ENCODE measurements around the gene FADS3. TPM values are rescaled to one million over a fixed set of nuclear protein-coding genes. Genes with fewer than 3 reads are reported as not detected.

The FADS3 gene
- total and polyA plus RNA-seq, 2 of the 13 experiments (the other 11 are each of a cell fraction or from before 2014, with no cell fraction given), result 13.4 to 23.2 TPM

- TF ChIP-seq ZNF691 (CRISPR knock-in tag; IDR thresholded peaks at IDR 0.05; ENCODE audit: borderline replicate concordance, low read depth) (no peak), ZNF343 (CRISPR knock-in tag; IDR thresholded peaks at IDR 0.05) (no peak), RFX1 (IDR thresholded peaks at IDR 0.05) (no peak), PCBP2 (optimal IDR thresholded peaks at IDR 0.05; ENCODE audit: low read depth, low read length, poor library complexity, severe bottlenecking) (no peak), GMEB1 (CRISPR knock-in tag; IDR thresholded peaks at IDR 0.05; ENCODE audit: borderline replicate concordance) (no peak), SOX5 (CRISPR knock-in tag; IDR thresholded peaks at IDR 0.05; ENCODE audit: borderline replicate concordance) (no peak), ZNF598 (CRISPR knock-in tag; IDR thresholded peaks at IDR 0.05; ENCODE audit: borderline replicate concordance) (0 out of 2 replicates have a peak, but pooled peaks have one; percentile 7), ZNF580 (CRISPR knock-in tag; IDR thresholded peaks at IDR 0.05; ENCODE audit: borderline replicate concordance, low read depth) (no peak), ZSCAN31 (CRISPR knock-in tag; IDR thresholded peaks at IDR 0.05; ENCODE audit: low read depth) (peak; percentile 24; the same call in 1 of the 2 replicates), ZNF280B (CRISPR knock-in tag; IDR thresholded peaks at IDR 0.05; ENCODE audit: borderline replicate concordance) (peak; percentile 84), ZNF704 (CRISPR knock-in tag; IDR thresholded peaks at IDR 0.05; ENCODE audit: borderline replicate concordance) (no peak), FOXO1 (CRISPR knock-in tag; IDR thresholded peaks at IDR 0.05) (no peak), FOXC1 (CRISPR knock-in tag; IDR thresholded peaks at IDR 0.05; ENCODE audit: borderline replicate concordance) (no peak), ZKSCAN8 (CRISPR knock-in tag; IDR thresholded peaks at IDR 0.05; ENCODE audit: borderline replicate concordance) (no peak), MZF1 (CRISPR knock-in tag; IDR thresholded peaks at IDR 0.05; ENCODE audit: borderline replicate concordance) (no peak), NFKB2 (CRISPR knock-in tag; IDR thresholded peaks at IDR 0.05; ENCODE audit: borderline replicate concordance) (no peak), ZNF18 (CRISPR knock-in tag; IDR thresholded peaks at IDR 0.05; ENCODE audit: insufficient replicate concordance) (peak; percentile 90), REXO4 (CRISPR knock-in tag; IDR thresholded peaks at IDR 0.05; ENCODE audit: borderline replicate concordance) (no peak), ZNF501 (CRISPR knock-in tag; IDR thresholded peaks at IDR 0.05) (no peak), DR1 (CRISPR knock-in tag; IDR thresholded peaks at IDR 0.05) (no peak), SP1 (IDR thresholded peaks at IDR 0.05) (no peak), SP1 (CRISPR knock-in tag; IDR thresholded peaks at IDR 0.05) (0 out of 2 replicates have a peak, but pooled peaks have one; percentile 10), ZNF883 (CRISPR knock-in tag; IDR thresholded peaks at IDR 0.05; ENCODE audit: not compliant biosample characterization) (no peak)
Measured at GRCh38 chr11:61828379-61828628, 63.0 kb downstream of the FADS3 start (continued).
